ENCODE measurements around the gene SAMD4A. TPM values are rescaled to one million over a fixed set of nuclear protein-coding genes. Genes with fewer than 3 reads are reported as not detected.

Gene SAMD4A
- total RNA-seq, 2 experiments from 2014 or later, result 0.06 to 1.0 TPM

DNA sequence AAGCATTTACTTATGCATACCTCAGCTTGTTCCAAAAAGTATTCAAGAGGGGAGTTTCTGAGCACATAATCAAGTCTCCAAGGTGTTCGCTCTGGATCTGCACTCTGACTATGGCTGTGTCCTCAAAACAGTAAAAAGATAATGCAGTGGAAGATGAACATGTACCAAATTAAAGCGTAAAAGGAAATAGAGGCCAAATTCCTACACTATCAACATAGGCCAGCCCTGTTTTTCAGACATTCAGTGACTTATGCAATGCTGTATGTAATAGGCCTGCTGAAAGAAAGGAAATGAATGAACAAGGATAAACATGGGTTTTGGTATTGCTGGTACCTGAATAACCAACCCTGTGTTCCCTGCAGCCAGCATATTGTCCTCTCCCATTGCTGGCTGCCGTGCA, 115.7 kb downstream of the SAMD4A start:
- no peaks in the 10 kb centered on the region for H3K9me2 ChIP-seq (ENCODE audit: insufficient read depth, low read length)
- intact Hi-C loops (cut with micrococcal nuclease; ENCODE audit: unreplicated experiment), result no loop called here
- H3K4me1 ChIP-seq (ENCODE audit: insufficient read depth, low read length, poor library complexity, severe bottlenecking), result no peaks in the 10 kb centered on the region
- no peak overlapping the region for H2AFZ ChIP-seq (ENCODE audit: low read length)
- ChIA-PET CTCF (ENCODE audit: unreplicated experiment) (no interaction called here), POLR2A (no interaction called here)
- H3K9me3 ChIP-seq (ENCODE audit: low read length), result no peaks in the 10 kb centered on the region
- no peak overlapping the region for H3K4me2 ChIP-seq (ENCODE audit: low read length)
- no peaks in the 10 kb centered on the region for H3K36me3 ChIP-seq (ENCODE audit: insufficient read depth, low read length)
- H3K79me2 ChIP-seq (ENCODE audit: insufficient read depth, low read depth, low read length), result no peaks in the 10 kb centered on the region
- H3K4me3 ChIP-seq (ENCODE audit: low read depth, low read length, poor library complexity, severe bottlenecking), result no peak overlapping the region
- H3K27ac ChIP-seq (ENCODE audit: low read depth, low read length, poor library complexity, severe bottlenecking), result no peak overlapping the region
- no peak for DNase-seq (ENCODE audit: low spot score)
- BruUV-seq (replicated peaks), result no TSS peak
- no peaks in the 10 kb centered on the region for H4K20me1 ChIP-seq (ENCODE audit: insufficient read depth, low read length)
- TF ChIP-seq EZH2phosphoT487 (IDR thresholded peaks at IDR 0.05; ENCODE audit: borderline replicate concordance, low read depth, low read length) (no peak), CTCF (conservative IDR thresholded peaks at IDR 0.05; ENCODE audit: low read length) (no peak)

- BruUV-seq (replicated peaks), result no TSS peak
- Histone ChIP-seq H3K9me3 (ENCODE audit: low read length) (no peaks in the 10 kb centered on the region), H3K79me2 (ENCODE audit: insufficient read depth, low read depth, low read length) (no peaks in the 10 kb centered on the region), H3K36me3 (ENCODE audit: insufficient read depth, low read length) (no peaks in the 10 kb centered on the region), H2AFZ (ENCODE audit: low read length) (no peak overlapping the region), H3K4me2 (ENCODE audit: low read length) (no peak overlapping the region), H3K27ac (ENCODE audit: low read depth, low read length, poor library complexity, severe bottlenecking) (no peak overlapping the region), H4K20me1 (ENCODE audit: insufficient read depth, low read length) (no peaks in the 10 kb centered on the region), H3K9me2 (ENCODE audit: insufficient read depth, low read length) (no peaks in the 10 kb centered on the region), H3K4me3 (ENCODE audit: low read depth, low read length, poor library complexity, severe bottlenecking) (no peak overlapping the region), H3K4me1 (ENCODE audit: insufficient read depth, low read length, poor library complexity, severe bottlenecking) (no peaks in the 10 kb centered on the region)
- DNase-seq (ENCODE audit: low spot score), result no peak
- TF ChIP-seq EZH2phosphoT487 (IDR thresholded peaks at IDR 0.05; ENCODE audit: borderline replicate concordance, low read depth, low read length) (no peak), CTCF (conservative IDR thresholded peaks at IDR 0.05; ENCODE audit: low read length) (no peak)
- ChIA-PET CTCF (ENCODE audit: unreplicated experiment) (no interaction called here), POLR2A (no interaction called here)
- intact Hi-C loops (cut with micrococcal nuclease; ENCODE audit: unreplicated experiment), result no loop called here
Observed at GRCh38 chr14:54683882-54684794, 117.2 kb downstream of the SAMD4A start.

DNA sequence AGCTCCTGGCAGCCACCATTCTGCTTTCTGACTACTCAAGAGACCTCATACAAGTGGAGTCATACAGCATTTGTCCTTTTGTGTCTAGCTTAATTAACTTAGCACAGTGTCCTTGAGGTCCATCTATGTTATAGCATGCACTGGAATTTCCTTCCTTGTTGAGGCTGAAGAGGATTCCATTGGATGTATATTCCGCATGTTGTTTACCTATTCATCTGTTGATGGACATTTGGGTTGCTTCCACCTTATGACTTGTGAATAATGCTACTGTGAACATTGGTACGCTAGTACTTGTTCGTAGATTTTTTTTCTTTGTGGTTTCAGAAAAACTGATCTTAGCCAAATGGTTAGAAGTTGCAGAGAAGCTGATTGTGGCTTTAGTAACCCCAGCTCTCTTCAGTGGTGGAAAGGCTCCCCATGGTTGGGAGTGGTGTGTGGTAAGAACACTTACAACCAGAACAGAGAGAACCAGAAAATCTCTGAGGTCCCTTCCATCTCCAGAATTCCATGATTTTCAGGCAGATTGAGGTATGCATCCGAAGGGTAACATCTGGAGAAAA, 118.4 kb downstream of the SAMD4A start:
- Histone ChIP-seq H3K4me1 (ENCODE audit: insufficient read depth, low read length, poor library complexity, severe bottlenecking) (no peaks in the 10 kb centered on the region), H3K27ac (ENCODE audit: low read depth, low read length, poor library complexity, severe bottlenecking) (no peak overlapping the region), H3K9me3 (ENCODE audit: low read length) (no peaks in the 10 kb centered on the region), H3K9me2 (ENCODE audit: insufficient read depth, low read length) (no peaks in the 10 kb centered on the region), H2AFZ (ENCODE audit: low read length) (no peak overlapping the region), H3K4me3 (ENCODE audit: low read depth, low read length, poor library complexity, severe bottlenecking) (no peak overlapping the region), H3K79me2 (ENCODE audit: insufficient read depth, low read depth, low read length) (no peaks in the 10 kb centered on the region), H3K36me3 (ENCODE audit: insufficient read depth, low read length) (no peaks in the 10 kb centered on the region), H3K4me2 (ENCODE audit: low read length) (no peak overlapping the region), H4K20me1 (ENCODE audit: insufficient read depth, low read length) (no peaks in the 10 kb centered on the region)
- intact Hi-C loops (cut with micrococcal nuclease; ENCODE audit: unreplicated experiment), result no loop called here
- ChIA-PET CTCF (ENCODE audit: unreplicated experiment) (no interaction called here), POLR2A (interaction anchor here (1.5 kb wide), 1 partner anchor 15 kb away, joined by 4 read pairs; no protein-coding TSS in a partner anchor)
- DNase-seq (ENCODE audit: low spot score), result no peak
- TF ChIP-seq CTCF (conservative IDR thresholded peaks at IDR 0.05; ENCODE audit: low read length) (no peak), EZH2phosphoT487 (IDR thresholded peaks at IDR 0.05; ENCODE audit: borderline replicate concordance, low read depth, low read length) (no peak)
- BruUV-seq (replicated peaks), result no TSS peak
